ENCODE data around the gene GSS.

GSS gene

DNA sequence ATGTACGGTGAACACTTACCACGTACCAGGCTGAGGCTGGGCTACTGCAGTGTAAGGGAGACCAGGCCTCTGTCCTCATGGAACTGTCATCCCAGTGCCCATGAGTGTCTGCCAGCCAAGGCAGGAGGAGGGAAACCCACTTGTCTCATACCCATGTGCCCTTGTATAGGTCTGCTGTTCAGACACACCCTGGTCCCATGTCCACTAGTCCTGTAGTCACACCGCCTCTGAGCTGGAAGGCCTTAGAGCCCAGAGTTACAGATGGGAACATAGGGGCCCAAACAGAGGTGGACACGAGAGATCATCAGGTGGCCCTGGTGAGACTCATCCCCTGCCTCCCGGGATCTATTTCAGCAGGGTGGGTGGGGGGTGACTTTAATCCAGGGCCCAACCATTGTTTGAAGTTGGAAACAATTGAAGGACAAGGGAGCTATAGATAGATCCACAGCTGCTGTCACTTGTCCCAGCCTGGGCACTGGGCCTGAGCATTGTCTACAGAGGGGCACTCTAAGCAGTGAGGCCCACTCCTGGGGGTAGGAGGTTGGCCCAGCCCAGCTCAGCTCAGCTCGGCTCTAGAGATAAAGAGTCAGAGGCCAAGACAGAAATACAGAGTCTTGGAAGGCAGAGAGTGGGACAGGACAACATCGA, 14.7 kb upstream of the GSS start:
- TF ChIP-seq SPI1 (IDR thresholded peaks at IDR 0.05; ENCODE audit: low read depth, low read length) (no peak), POLR2A (IDR thresholded peaks at IDR 0.05; ENCODE audit: low read depth, low read length) (no peak), POLR2AphosphoS5 (IDR thresholded peaks at IDR 0.05; ENCODE audit: low read depth, low read length) (no peak), POU2F2 (IDR thresholded peaks at IDR 0.05; ENCODE audit: low read depth, low read length) (no peak), TAF1 (IDR thresholded peaks at IDR 0.05; ENCODE audit: low read depth, low read length) (no peak), PAX5 (IDR thresholded peaks at IDR 0.05; ENCODE audit: insufficient read depth, low read length, severe bottlenecking) (no peak)
- no peak for FAIRE-seq
- DNase-seq (ENCODE audit: insufficient read length, low spot score): no peak

DNA sequence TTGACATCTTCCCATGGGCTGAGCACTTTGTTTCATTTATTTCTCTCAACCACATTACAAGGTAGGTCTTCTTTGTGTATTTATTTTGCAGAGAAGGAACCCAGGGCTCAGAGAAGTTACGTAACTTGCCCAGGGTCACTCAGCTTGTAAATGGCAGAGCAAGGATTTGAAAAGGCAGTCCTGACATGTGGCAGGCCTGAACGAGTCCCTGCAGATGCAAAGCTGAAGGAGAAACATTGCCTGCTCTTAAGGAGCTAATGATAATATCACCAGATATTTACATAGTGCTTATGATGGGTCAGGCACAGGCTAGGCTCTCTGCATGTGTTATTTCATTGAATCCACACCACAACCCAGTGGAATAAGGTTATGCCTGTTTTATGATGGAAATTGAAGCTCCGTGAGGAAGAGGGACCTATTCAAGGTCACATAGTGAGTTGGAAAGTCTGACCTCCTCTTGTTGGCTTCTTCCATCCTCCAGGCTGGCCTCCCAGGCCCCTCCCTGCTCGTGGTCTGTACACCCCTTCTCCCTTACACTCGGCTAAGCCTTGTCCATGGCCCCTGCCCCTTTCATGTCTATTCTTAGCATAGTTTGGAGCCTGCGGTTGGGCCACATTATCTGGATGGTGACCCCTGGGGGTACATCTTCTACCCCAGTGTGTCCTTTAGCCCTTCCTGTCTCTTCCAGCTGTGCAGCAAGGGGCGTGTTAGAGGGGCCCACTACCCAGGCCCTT, 12.6 kb upstream of the GSS start:
- TF ChIP-seq SPI1 (IDR thresholded peaks at IDR 0.05; ENCODE audit: low read depth, low read length): no peak
- no peak for TF ChIP-seq PAX5 (IDR thresholded peaks at IDR 0.05; ENCODE audit: insufficient read depth, low read length, severe bottlenecking)
- DNase-seq (ENCODE audit: insufficient read length, low spot score): no peak
- FAIRE-seq: no peak

DNA sequence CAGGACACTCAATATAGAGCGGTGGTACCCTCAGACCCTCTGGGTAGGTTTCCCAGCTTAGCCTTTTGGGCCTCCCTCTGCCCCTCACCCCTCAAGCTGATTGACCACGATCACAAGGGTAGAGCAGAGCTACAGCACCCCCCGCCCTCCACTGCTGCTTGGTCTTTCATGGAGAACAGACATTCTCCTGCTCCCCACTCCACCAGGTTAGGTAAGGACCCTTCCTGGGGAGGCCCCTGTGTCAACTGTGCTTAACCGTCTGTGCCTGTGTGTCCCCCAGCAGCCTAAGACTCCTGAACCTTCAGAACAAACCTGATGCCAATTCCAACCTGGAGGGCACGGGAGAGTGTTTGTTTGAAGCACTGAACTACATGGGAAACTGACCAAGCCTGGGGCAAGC, 11.8 kb upstream of the GSS start:
- no peak for FAIRE-seq
- no peak for DNase-seq (ENCODE audit: insufficient read length, low spot score)
- TF ChIP-seq POLR2A (IDR thresholded peaks at IDR 0.05; ENCODE audit: low read depth, low read length): no peak
- no peak for TF ChIP-seq TAF1 (IDR thresholded peaks at IDR 0.05; ENCODE audit: low read depth, low read length)
- TF ChIP-seq SPI1 (IDR thresholded peaks at IDR 0.05; ENCODE audit: low read depth, low read length): no peak
- TF ChIP-seq POU2F2 (IDR thresholded peaks at IDR 0.05; ENCODE audit: low read depth, low read length): no peak
- TF ChIP-seq POLR2AphosphoS5 (IDR thresholded peaks at IDR 0.05; ENCODE audit: low read depth, low read length): no peak
- TF ChIP-seq PAX5 (IDR thresholded peaks at IDR 0.05; ENCODE audit: insufficient read depth, low read length, severe bottlenecking): no peak

DNA sequence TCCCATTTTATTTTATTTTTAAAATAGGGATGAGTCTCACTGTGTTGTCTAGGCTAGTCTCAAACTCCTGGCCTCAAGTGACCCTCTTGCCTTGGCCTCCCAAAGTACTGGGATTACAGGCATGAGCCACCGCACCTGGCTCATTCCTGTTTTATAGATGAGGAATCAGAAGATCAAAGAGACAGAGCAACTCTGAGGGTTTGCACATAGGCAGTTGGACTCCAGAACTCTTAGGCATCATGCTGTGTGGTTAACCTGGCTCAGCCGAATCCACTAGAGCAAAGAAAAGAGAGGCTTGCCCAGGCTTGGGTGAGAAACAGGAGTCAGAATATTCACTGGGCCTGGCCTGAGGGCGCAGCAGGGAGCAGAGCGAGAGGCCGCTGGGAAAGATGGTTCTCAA, 9.4 kb upstream of the GSS start:
- TF ChIP-seq POLR2A (IDR thresholded peaks at IDR 0.05; ENCODE audit: low read depth, low read length) (no peak), SPI1 (IDR thresholded peaks at IDR 0.05; ENCODE audit: low read depth, low read length) (no peak), POU2F2 (IDR thresholded peaks at IDR 0.05; ENCODE audit: low read depth, low read length) (no peak), POLR2AphosphoS5 (IDR thresholded peaks at IDR 0.05; ENCODE audit: low read depth, low read length) (no peak), TAF1 (IDR thresholded peaks at IDR 0.05; ENCODE audit: low read depth, low read length) (no peak), PAX5 (IDR thresholded peaks at IDR 0.05; ENCODE audit: insufficient read depth, low read length, severe bottlenecking) (no peak)
- no peak for DNase-seq (ENCODE audit: insufficient read length, low spot score)
- no peak for FAIRE-seq

DNA sequence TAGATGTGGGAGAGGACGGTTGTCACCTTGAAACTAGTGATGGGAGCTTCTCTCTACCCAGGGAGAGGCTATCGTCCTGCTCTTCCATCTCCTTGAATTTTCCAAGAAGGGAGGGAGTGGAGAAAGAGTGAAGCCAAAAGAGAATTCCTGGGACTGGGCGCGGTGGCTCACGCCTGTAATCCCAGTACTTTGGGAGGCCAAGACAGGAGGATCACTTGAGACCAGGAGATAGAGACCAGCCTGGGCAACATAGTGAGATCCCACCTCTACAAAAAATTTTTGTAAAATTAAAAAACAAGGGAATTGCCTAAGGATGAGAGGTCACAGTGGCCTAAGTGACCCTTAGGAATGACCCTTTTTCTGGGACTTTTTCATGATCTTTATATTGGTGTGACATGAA, 8.9 kb upstream of the GSS start:
- DNase-seq (ENCODE audit: insufficient read length, low spot score) (no peak), FAIRE-seq (no peak)
- TF ChIP-seq TAF1 (IDR thresholded peaks at IDR 0.05; ENCODE audit: low read depth, low read length) (no peak), POU2F2 (IDR thresholded peaks at IDR 0.05; ENCODE audit: low read depth, low read length) (no peak), SPI1 (IDR thresholded peaks at IDR 0.05; ENCODE audit: low read depth, low read length) (no peak)

DNA sequence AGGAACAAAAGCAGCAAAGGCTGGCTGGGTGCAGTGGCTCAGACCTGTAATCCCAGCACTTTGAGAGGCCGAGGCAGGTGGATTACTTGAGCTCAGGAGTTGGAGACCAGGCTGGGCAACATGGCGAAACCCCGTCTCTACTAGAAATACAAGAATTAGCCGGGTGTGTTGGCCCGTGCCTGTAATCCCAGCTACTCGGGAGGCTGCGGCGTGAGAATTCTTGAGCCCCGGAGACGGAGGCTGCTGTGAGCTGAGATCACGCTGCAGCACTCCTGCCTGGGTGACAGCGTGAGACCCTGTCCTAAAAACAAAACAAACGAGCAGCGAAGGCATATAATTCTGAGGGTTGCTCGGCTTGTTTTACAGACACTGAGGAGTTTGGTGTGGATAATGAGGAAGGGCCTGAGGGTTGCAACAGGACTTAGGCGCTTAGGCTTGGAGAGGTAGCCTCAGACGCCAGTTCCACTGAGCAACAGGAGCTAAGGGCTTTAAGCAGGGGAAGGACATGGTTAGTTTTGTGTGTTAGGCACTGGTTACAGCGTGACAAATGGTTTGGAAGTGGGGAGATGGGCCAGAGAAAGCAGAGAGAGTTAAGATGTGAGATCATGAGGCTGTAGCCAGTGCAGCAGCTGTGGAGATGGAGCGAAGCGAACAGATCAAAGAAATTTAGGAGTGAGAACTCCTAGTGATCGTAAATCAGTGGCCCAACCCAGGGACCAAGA, 1.3 kb upstream of the GSS start:
- TF ChIP-seq POLR2AphosphoS5 (IDR thresholded peaks at IDR 0.05; ENCODE audit: low read depth, low read length): no peak
- TF ChIP-seq POLR2A (IDR thresholded peaks at IDR 0.05; ENCODE audit: low read depth, low read length): no peak
- no peak for TF ChIP-seq PAX5 (IDR thresholded peaks at IDR 0.05; ENCODE audit: insufficient read depth, low read length, severe bottlenecking)
- no peak for TF ChIP-seq POU2F2 (IDR thresholded peaks at IDR 0.05; ENCODE audit: low read depth, low read length)
- TF ChIP-seq TAF1 (IDR thresholded peaks at IDR 0.05; ENCODE audit: low read depth, low read length): no peak
- no peak for TF ChIP-seq SPI1 (IDR thresholded peaks at IDR 0.05; ENCODE audit: low read depth, low read length)
- FAIRE-seq (no peak), DNase-seq (ENCODE audit: insufficient read length, low spot score) (no peak)

DNA sequence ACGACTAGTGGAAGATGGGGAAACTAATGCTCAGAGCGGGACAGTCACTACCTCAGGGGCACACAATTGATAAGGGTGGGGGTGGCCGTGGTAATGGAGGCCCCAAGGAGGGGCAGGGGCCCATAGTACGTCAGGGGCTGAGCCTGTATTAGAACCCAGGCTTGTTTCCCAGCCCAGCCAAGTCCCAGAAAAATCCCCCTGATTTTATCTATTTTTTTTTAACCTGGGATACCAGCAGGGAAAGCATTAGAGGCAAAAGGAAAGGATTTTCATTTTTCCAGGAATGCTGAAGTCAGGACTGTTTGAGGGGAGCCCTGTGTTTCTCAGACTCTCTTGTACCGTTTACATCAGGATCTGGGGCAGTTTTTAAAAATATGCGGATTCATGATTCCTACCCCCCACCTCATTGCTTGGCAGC, 444 bp upstream of the GSS start:
- DNase-seq (ENCODE audit: insufficient read length, low spot score) (no peak), FAIRE-seq (no peak)
- no peak for TF ChIP-seq POLR2AphosphoS5 (IDR thresholded peaks at IDR 0.05; ENCODE audit: low read depth, low read length)
- TF ChIP-seq POLR2A (IDR thresholded peaks at IDR 0.05; ENCODE audit: low read depth, low read length): no peak
- TF ChIP-seq POU2F2 (IDR thresholded peaks at IDR 0.05; ENCODE audit: low read depth, low read length): no peak
- no peak for TF ChIP-seq PAX5 (IDR thresholded peaks at IDR 0.05; ENCODE audit: insufficient read depth, low read length, severe bottlenecking)
- no peak for TF ChIP-seq TAF1 (IDR thresholded peaks at IDR 0.05; ENCODE audit: low read depth, low read length)
- no peak for TF ChIP-seq SPI1 (IDR thresholded peaks at IDR 0.05; ENCODE audit: low read depth, low read length)

DNA sequence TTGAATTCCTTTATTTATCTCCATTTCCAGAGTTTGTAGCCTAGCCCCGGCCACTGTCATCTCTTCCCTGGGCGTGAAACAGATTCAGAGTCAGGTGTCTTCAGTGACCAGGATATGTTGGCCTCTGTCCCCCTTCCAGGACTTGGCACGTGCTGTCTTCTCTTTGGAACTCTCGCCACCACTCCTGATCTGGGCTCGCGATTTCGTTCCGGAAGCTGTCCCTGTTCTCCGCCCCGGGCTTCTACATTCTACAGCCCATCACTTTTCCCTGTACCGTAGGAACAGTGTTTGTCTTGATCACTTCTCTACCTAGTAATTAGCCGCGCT, 739 bp downstream of the GSS start:
- DNase-seq (ENCODE audit: insufficient read length, low spot score) (no peak), FAIRE-seq (no peak)
- no peak for TF ChIP-seq POU2F2 (IDR thresholded peaks at IDR 0.05; ENCODE audit: low read depth, low read length)
- no peak for TF ChIP-seq POLR2A (IDR thresholded peaks at IDR 0.05; ENCODE audit: low read depth, low read length)
- TF ChIP-seq POLR2AphosphoS5 (IDR thresholded peaks at IDR 0.05; ENCODE audit: low read depth, low read length): no peak
- TF ChIP-seq PAX5 (IDR thresholded peaks at IDR 0.05; ENCODE audit: insufficient read depth, low read length, severe bottlenecking): no peak
- TF ChIP-seq SPI1 (IDR thresholded peaks at IDR 0.05; ENCODE audit: low read depth, low read length): no peak
- no peak for TF ChIP-seq TAF1 (IDR thresholded peaks at IDR 0.05; ENCODE audit: low read depth, low read length)

DNA sequence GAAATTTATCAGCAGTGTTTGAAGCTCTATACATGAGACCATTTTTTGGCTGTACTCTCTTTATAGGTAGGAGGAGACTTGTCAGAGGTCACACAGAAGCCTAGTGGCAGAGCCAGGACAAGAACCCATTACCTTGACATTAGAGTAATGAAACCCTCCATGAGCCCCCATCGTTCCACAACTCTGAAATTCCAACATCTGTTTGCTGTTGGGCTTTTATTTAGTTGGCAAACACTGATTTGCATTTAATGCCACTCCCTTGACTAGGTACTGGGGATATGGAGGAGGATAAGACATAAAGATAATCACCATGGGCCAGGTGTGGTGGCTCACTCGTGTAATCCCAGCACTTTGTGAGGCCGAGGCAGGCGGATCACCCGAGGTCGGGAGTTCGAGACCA, 1.6 kb downstream of the GSS start:
- no peak for TF ChIP-seq POLR2AphosphoS5 (IDR thresholded peaks at IDR 0.05; ENCODE audit: low read depth, low read length)
- TF ChIP-seq PAX5 (IDR thresholded peaks at IDR 0.05; ENCODE audit: insufficient read depth, low read length, severe bottlenecking): no peak
- no peak for TF ChIP-seq TAF1 (IDR thresholded peaks at IDR 0.05; ENCODE audit: low read depth, low read length)
- no peak for TF ChIP-seq SPI1 (IDR thresholded peaks at IDR 0.05; ENCODE audit: low read depth, low read length)
- FAIRE-seq (no peak), DNase-seq (ENCODE audit: insufficient read length, low spot score) (no peak)
